Prostate gland (tissue), 2 donors: ENCODE results near the gene MOB4.

ENCODE experiments used
- POLR2A ChIP-seq: fragments of 450-650 bp; IDR thresholded peaks from one replicate; pipeline ENCODE4 v1.6.1; 2016; ENCODE audit warnings: antibody characterized with exemption, mild to moderate bottlenecking
- POLR2AphosphoS5 ChIP-seq: sonication (generic); formaldehyde crosslinking; IDR thresholded peaks from one replicate; pipeline ENCODE4 v1.6.1; 2017; ENCODE audit warnings: antibody characterized with exemption
- TF ChIP-seq, protein P1 (sequence below), 4 experiments: fragments of 200-600 bp in 2 of 4; fragments of 450-650 bp in 2 of 4; sonication (generic) in 2 of 4; IDR thresholded peaks; 1 replicate in 3 of 4; 2 replicates in 1 of 4; pipeline ENCODE4 v1.5.1; 2016 to 2019; ENCODE audit warnings: antibody characterized with exemption in 4 of 4, mild to moderate bottlenecking in 2 of 4, moderate library complexity in 2 of 4

DNA sequence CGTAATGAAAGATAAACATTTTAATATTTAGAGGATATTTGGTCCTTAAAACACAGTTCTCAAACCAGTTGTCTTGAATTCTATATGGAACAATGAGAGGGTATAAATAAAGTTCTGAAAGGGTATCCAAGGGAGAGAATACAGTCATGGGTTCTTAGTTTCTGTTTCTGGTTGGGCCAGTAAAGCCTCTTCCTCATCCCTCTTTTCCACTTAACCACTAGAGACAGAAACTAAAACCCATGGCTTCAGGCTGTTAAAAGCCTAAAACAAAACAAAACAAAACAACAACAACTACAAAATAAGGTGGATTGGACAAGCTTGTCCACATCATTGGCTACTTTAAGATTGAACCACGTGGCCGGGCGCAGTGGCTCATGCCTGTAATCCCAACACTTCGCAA is 43.7 kb upstream of the MOB4 start:
- TF ChIP-seq, protein P1, sequence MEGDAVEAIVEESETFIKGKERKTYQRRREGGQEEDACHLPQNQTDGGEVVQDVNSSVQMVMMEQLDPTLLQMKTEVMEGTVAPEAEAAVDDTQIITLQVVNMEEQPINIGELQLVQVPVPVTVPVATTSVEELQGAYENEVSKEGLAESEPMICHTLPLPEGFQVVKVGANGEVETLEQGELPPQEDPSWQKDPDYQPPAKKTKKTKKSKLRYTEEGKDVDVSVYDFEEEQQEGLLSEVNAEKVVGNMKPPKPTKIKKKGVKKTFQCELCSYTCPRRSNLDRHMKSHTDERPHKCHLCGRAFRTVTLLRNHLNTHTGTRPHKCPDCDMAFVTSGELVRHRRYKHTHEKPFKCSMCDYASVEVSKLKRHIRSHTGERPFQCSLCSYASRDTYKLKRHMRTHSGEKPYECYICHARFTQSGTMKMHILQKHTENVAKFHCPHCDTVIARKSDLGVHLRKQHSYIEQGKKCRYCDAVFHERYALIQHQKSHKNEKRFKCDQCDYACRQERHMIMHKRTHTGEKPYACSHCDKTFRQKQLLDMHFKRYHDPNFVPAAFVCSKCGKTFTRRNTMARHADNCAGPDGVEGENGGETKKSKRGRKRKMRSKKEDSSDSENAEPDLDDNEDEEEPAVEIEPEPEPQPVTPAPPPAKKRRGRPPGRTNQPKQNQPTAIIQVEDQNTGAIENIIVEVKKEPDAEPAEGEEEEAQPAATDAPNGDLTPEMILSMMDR (IDR thresholded peaks at IDR 0.05) = no peak
- TF ChIP-seq POLR2A (no peak), POLR2AphosphoS5 (no peak)
